Mammary epithelial cell (primary cell): ENCODE data around the gene LSAMP.
"Not testable (repeated sequence)": the region's sequence is repeated elsewhere in the genome, so short reads cannot be mapped to it uniquely, and the experiment has no call there.

ENCODE experiments used
- CTCF ChIP-seq, 2 donors: IDR thresholded peaks in 1 of 2; conservative IDR thresholded peaks in 1 of 2; 2 replicates each; pipeline ENCODE4 v1.5.1; 2011 to 2012; ENCODE audit warnings: inconsistent platforms in 2 of 2, low read length in 2 of 2, mild to moderate bottlenecking in 2 of 2, control low read depth in 1 of 2, low read depth in 1 of 2; ENCODE audit not compliant: insufficient read depth in 1 of 2; ENCODE audit errors: extremely low read depth in 1 of 2
- EZH2 ChIP-seq: IDR thresholded peaks from 2 replicates; pipeline ENCODE4 v1.6.1; 2012; ENCODE audit warnings: low read length, inconsistent platforms, borderline replicate concordance

- not testable (repeated sequence) for TF ChIP-seq CTCF (conservative IDR thresholded peaks at IDR 0.05 in 1 of 2, IDR thresholded peaks at IDR 0.05 in 1 of 2; ENCODE audit: extremely low read depth in 1 of 2, insufficient read depth in 1 of 2, low read depth in 1 of 2, low read length in 2 of 2); EZH2
Measured at GRCh38 chr3:116208830-116209229, 236.5 kb downstream of the LSAMP start.
